Mucosa of gallbladder (tissue), 1 donor: ENCODE data around the gene ARHGEF1. TPM values are rescaled to one million over a fixed set of nuclear protein-coding genes. Genes with fewer than 3 reads are reported as not detected.

Experiments
- DNase-seq: peaks from one replicate; pipeline ENCODE4 v3.0.0-alpha.2; 2020; ENCODE audit warnings: low spot score
- total RNA-seq: library from RNA; stranded (reverse); gene quantifications from one replicate; pipeline ENCODE4 v1.2.1, GENCODE V29; 2021
- donor health status: DM: no; HTN: no; CAD: no.

The ARHGEF1 gene
- total RNA-seq, 1 donor from 2014 or later: 115 TPM

DNA sequence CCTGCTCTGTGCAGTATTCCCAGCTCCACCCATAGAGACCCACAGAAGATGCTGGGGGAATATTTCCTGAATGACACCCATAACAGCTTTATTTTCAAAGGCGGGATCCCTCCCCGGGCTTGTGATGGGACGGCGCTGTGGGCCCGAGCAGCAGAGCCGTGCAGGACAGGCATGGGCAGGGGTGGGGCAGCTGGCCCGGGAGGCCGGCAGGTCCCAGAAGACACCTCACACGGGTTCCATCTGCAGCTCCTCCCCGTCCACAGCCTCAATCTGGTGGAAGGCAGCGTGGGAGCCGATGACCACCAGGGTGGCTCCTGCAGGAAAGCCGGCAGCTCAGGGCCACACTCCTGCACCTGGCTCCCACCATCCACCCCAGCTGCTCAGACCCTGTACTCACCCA lies 73.6 kb downstream of the ARHGEF1 start:
- DNase-seq: no peak

Other genes starting within 250 kb of the ARHGEF1 start
- gene CEACAM7, start 194.9 kb upstream of the ARHGEF1 start, total RNA-seq: 2.6 TPM
- 1.2 TPM for gene CEACAM5, start 174.6 kb upstream of the ARHGEF1 start, total RNA-seq
- gene CEACAM6, start 127.7 kb upstream of the ARHGEF1 start, total RNA-seq: 61.6 TPM
- 0.78 TPM for gene CEACAM3, start 86.6 kb upstream of the ARHGEF1 start, total RNA-seq
- not detected for gene LYPD4, start 38.5 kb upstream of the ARHGEF1 start, total RNA-seq
- not detected for gene DMRTC2, start 38.1 kb upstream of the ARHGEF1 start, total RNA-seq
- 1,211 TPM for gene RPS19, start 22.9 kb upstream of the ARHGEF1 start, total RNA-seq
- gene CD79A, start 5.9 kb upstream of the ARHGEF1 start, total RNA-seq: 0.32 TPM
- gene ERFL, start 45.3 kb downstream of the ARHGEF1 start, total RNA-seq: 3.4 TPM
- gene RABAC1, start 76.1 kb downstream of the ARHGEF1 start, total RNA-seq: 188 TPM
- gene ATP1A3, start 111.0 kb downstream of the ARHGEF1 start, total RNA-seq: 0.60 TPM
- 9.8 TPM for gene GRIK5, start 187.0 kb downstream of the ARHGEF1 start, total RNA-seq
- gene ZNF574, start 193.0 kb downstream of the ARHGEF1 start, total RNA-seq: 17.1 TPM
- gene POU2F2, start 249.3 kb downstream of the ARHGEF1 start, total RNA-seq: 4.3 TPM